ENCODE data around the gene TTC23L.

The TTC23L gene

DNA sequence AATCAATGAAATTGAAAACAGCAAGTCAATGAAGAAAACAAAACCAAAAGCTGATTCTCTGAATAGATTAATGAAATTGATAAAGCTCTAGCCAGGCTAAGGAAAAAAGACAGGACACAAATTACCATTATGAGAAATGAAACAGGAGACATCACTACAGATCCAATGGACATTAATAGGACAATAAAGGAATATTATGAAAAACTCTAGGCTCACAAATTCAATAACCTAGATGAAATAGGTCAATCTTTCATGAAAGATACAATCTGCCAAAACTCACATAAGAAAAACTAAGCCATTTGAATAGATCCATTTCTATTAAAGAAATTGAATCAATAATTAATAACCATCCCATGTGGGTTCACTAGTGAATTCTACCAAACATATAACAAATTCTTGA, 37.3 kb downstream of the TTC23L start:
- DNase-seq (ENCODE audit: extremely low read depth, insufficient read length): no peak
- H3K4me3 ChIP-seq (replicated peaks; ENCODE audit: low read depth, low read length): no peak overlapping the region
- H3K27me3 ChIP-seq (replicated peaks; ENCODE audit: control insufficient read depth, insufficient read depth, low read length): no peaks in the 10 kb centered on the region
- H3K36me3 ChIP-seq (ENCODE audit: control insufficient read depth, insufficient read depth, low read length): no peaks in the 10 kb centered on the region
- TF ChIP-seq, protein P1, sequence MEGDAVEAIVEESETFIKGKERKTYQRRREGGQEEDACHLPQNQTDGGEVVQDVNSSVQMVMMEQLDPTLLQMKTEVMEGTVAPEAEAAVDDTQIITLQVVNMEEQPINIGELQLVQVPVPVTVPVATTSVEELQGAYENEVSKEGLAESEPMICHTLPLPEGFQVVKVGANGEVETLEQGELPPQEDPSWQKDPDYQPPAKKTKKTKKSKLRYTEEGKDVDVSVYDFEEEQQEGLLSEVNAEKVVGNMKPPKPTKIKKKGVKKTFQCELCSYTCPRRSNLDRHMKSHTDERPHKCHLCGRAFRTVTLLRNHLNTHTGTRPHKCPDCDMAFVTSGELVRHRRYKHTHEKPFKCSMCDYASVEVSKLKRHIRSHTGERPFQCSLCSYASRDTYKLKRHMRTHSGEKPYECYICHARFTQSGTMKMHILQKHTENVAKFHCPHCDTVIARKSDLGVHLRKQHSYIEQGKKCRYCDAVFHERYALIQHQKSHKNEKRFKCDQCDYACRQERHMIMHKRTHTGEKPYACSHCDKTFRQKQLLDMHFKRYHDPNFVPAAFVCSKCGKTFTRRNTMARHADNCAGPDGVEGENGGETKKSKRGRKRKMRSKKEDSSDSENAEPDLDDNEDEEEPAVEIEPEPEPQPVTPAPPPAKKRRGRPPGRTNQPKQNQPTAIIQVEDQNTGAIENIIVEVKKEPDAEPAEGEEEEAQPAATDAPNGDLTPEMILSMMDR (IDR thresholded peaks at IDR 0.05; ENCODE audit: insufficient read depth, low read length, poor library complexity, severe bottlenecking): no peak

DNA sequence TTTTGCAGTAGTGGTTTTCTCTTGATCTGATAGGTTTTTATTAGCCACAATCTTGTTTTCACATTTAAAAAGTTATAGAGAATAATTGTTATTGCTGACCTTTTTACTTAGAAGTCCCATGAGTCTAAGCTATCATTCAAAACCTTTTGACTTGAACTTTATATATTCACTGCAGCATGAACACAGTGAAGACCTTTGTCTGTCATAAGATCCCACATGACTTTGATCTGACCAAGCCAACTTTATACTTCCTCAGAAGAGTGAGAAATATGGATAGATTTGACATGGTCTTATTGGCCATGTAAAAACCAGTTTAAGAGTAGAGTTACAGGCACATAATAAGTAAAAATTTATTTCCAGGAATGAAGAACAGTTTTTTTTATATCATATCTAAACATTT, 42.3 kb downstream of the TTC23L start:
- Histone ChIP-seq H3K27me3 (replicated peaks; ENCODE audit: control insufficient read depth, insufficient read depth, low read length) (no peaks in the 10 kb centered on the region), H3K4me3 (replicated peaks; ENCODE audit: low read depth, low read length) (no peak overlapping the region), H3K36me3 (ENCODE audit: control insufficient read depth, insufficient read depth, low read length) (no peaks in the 10 kb centered on the region)
- TF ChIP-seq, protein P1 (IDR thresholded peaks at IDR 0.05; ENCODE audit: insufficient read depth, low read length, poor library complexity, severe bottlenecking): no peak
- no peak for DNase-seq (ENCODE audit: extremely low read depth, insufficient read length)

DNA sequence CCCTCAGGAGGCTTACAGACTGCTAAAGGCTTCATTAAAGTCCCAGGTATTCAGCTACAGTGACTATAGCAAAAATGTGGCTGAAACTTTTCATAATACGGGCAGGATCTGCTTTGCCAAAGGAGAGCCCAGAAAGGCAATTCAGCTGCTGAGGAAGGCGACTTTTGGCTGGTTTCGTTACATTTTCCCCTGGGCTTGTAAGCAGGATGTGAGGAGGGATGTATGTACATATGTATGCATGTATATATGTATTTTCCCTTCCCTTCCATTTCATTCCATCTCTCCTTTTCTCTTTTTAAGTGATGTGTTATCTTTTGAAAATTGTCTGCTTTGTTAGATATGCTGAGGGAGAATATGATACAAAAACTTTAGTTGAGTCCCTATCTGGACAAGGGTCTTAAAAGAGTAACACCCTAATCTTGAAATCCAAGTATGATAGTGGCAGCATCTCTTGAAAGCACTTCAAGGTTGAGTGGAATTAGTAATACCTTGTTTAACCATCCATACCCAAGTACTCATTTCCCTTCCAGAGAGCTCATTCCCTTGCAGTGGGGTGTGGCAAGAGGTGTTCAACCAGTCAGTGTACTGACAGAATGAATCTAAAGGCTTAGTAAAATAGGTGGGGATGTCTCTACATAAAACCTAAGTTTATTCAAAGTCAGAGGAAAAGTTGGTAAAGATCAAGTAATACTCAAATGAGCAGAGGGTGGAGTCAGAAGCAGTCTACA, 47.6 kb downstream of the TTC23L start:
- TF ChIP-seq, protein P1 (IDR thresholded peaks at IDR 0.05; ENCODE audit: insufficient read depth, low read length, poor library complexity, severe bottlenecking): no peak

DNA sequence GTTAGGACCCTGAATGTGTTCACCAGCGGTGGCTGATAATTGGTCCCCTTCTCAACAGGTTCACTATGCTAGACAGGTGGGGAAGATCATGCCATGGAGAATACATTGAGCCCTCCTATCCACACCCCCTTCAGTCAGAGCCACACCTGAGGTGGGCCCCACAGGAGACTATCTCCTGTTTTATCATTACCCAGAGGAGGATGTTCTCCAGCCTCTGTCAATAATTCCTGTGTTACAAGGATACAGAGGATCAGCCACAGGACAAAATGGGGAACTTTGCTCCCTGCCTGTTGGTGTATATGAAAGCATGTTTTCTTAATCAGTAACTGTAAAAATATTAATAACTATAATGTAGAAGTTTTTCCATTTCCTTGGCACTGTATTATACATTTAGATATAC, 50.4 kb downstream of the TTC23L start:
- DNase-seq (ENCODE audit: extremely low read depth, insufficient read length): no peak
- TF ChIP-seq, protein P1 (IDR thresholded peaks at IDR 0.05; ENCODE audit: insufficient read depth, low read length, poor library complexity, severe bottlenecking): no peak
- H3K4me3 ChIP-seq (replicated peaks; ENCODE audit: low read depth, low read length): no peak overlapping the region
- H3K36me3 ChIP-seq (ENCODE audit: control insufficient read depth, insufficient read depth, low read length): no peaks in the 10 kb centered on the region
- no peaks in the 10 kb centered on the region for H3K27me3 ChIP-seq (replicated peaks; ENCODE audit: control insufficient read depth, insufficient read depth, low read length)

More for the DNA sequence above, 47.6 kb downstream of the TTC23L start:
- DNase-seq (ENCODE audit: extremely low read depth, insufficient read length): no peak
- Histone ChIP-seq H3K27me3 (replicated peaks; ENCODE audit: control insufficient read depth, insufficient read depth, low read length) (no peaks in the 10 kb centered on the region), H3K4me3 (replicated peaks; ENCODE audit: low read depth, low read length) (no peak overlapping the region), H3K36me3 (ENCODE audit: control insufficient read depth, insufficient read depth, low read length) (no peaks in the 10 kb centered on the region)

DNA sequence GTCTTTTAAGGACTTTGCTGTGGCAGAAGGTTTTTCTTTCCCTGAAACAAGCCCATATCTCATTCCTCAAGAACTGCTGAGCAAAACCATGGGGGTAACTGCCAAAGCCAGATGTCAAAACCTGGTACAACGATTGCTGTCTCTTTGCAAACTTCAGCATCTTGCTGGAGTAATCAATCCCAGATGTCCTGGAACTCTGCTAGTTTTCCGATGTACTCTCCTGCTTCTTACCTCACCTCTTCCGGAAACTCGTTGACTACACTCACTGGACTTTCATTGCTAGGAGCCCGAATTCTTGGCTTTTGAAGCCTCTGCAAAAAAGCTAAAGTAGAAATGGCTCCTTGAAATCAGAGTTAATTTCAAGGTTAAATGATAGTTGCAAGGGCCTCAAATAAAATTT, 53.0 kb downstream of the TTC23L start:
- DNase-seq (ENCODE audit: extremely low read depth, insufficient read length): no peak
- no peak overlapping the region for H3K4me3 ChIP-seq (replicated peaks; ENCODE audit: low read depth, low read length)

More for the DNA sequence above, 53.0 kb downstream of the TTC23L start:
- TF ChIP-seq, protein P1 (IDR thresholded peaks at IDR 0.05; ENCODE audit: insufficient read depth, low read length, poor library complexity, severe bottlenecking): no peak
- H3K36me3 ChIP-seq (ENCODE audit: control insufficient read depth, insufficient read depth, low read length): no peaks in the 10 kb centered on the region
- H3K27me3 ChIP-seq (replicated peaks; ENCODE audit: control insufficient read depth, insufficient read depth, low read length): no peaks in the 10 kb centered on the region
